ENCODE data around the gene LTB4R. TPM values are rescaled to one million over a fixed set of nuclear protein-coding genes. Genes with fewer than 3 reads are reported as not detected.

The LTB4R gene
- total and polyA plus RNA-seq, 9 of the 15 experiments (the other 6 are each of a cell fraction or from before 2014, with no cell fraction given), result 0.38 to 10.5 (median 2.8) TPM

- TF ChIP-seq REST (IDR thresholded peaks at IDR 0.05; ENCODE audit: borderline replicate concordance) (no peak), REST (CRISPR knock-in tag; IDR thresholded peaks at IDR 0.05; ENCODE audit: low read depth) (peak; percentile 52; the same call in 1 of the 2 replicates), ZBTB11 (CRISPR knock-in tag; IDR thresholded peaks at IDR 0.05) (peak in 1 of 3 experiments; percentile 27; a peak in 1 of 6 replicates), NELFE (IDR thresholded peaks at IDR 0.05; ENCODE audit: insufficient read depth, insufficient read length) (no peak), PRMT5 (CRISPR knock-in tag; IDR thresholded peaks at IDR 0.05) (no peak), L3MBTL2 (IDR thresholded peaks at IDR 0.05) (peak; percentile 99), ZNF395 (CRISPR knock-in tag; IDR thresholded peaks at IDR 0.05) (0 out of 2 replicates have a peak, but pooled peaks have one; percentile 35), C11orf30 (IDR thresholded peaks at IDR 0.05; ENCODE audit: low read depth) (peak; percentile 83), ZNF76 (CRISPR knock-in tag; IDR thresholded peaks at IDR 0.05; ENCODE audit: borderline replicate concordance) (peak; percentile 77), RBM39 (optimal IDR thresholded peaks at IDR 0.05; ENCODE audit: low read depth, low read length) (no peak), ATF6 (CRISPR knock-in tag; IDR thresholded peaks at IDR 0.05) (peak; percentile 80; the same call in 1 of the 2 replicates)
Measured at GRCh38 chr14:24315807-24316596, 4.7 kb downstream of the LTB4R start (continued).

Data from K562 (cell line).